GM19328 (cell line): ENCODE results near the gene CASP8AP2.
"Not testable (repeated sequence)": the region's sequence is repeated elsewhere in the genome, so short reads cannot be mapped to it uniquely, and the experiment has no call there.

Experiments used
- ATAC-seq: cut with Tn5 transposase; IDR thresholded peaks from one replicate; pipeline ENCODE4 v1.9.1; 2021; ENCODE audit warnings: mild to moderate bottlenecking, moderate library complexity; ENCODE audit not compliant: unreplicated experiment

The CASP8AP2 gene

GRCh38 chr6:89886378-89887120, 56.9 kb downstream of the CASP8AP2 start:
- no peak for ATAC-seq

GRCh38 chr6:89887452-89888137, 57.9 kb downstream of the CASP8AP2 start:
- ATAC-seq, result no peak

DNA sequence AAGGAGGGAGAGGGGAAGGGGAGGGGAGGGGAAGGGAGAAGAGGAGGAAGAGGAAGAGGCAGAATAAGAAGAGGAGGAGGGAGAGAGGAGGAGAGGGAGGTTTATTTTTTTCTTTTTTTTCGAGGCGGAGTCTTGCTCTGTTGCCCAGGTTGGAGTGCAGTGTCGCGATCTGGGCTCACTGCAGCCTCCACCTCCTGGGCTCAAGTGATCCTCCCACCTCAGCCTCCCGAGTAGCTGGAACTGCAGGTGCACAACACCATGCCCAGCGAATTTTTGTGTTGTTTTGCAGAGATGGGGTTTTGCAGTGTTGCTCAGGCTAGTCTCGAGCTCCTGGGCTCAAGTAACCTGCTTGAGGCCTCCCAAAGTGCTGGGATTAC, 58.4 kb downstream of the CASP8AP2 start:
- ATAC-seq, result no peak

DNA sequence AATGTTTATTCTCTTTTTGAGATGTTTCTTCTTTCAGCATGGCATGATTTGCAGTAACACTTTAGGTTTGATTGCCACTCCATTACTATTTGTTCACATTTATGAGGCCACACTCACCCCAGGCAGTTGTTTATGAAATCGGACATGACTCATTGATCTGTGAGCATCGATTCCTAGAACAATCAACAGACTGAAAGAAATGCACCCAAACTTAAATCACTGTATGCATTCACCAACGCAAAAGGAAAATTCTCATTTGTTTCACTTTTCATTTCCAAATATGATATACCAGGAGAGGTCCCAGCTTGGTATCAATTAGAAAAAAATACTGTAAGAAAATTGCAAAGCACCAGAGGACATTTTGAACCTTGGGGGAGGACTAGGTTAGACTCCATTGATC, 59.2 kb downstream of the CASP8AP2 start:
- ATAC-seq, result no peak

GRCh38 chr6:89890845-89891528, 61.3 kb downstream of the CASP8AP2 start:
- ATAC-seq, result not testable (repeated sequence)

GRCh38 chr6:89892577-89892976, 62.9 kb downstream of the CASP8AP2 start:
- ATAC-seq, result not testable (repeated sequence)

DNA sequence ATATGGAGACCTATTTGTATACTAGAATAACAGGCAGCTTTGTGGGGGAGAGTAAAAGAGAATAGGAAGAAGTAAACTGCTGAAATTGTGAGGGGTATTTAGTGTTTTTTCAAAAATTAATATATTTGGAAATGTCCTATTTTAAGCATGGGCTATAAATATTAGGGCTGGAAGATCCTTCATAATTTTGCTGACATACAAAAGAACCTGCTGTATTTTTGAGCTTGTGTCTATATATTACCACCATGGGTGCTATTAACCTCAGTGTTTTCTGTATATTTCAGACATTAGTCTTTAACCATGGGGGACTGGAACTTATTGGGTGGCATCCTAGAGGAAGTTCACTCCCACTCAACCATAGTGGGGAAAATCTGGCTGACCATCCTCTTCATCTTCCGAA, 64.5 kb downstream of the CASP8AP2 start, which contains the start of gene GJA10:
TSS of gene GJA10 (plus strand) at position 301 of the 400 bp plus-strand sequence. CDS start at position 301, 0 bp downstream.
- ATAC-seq, result no peak

DNA sequence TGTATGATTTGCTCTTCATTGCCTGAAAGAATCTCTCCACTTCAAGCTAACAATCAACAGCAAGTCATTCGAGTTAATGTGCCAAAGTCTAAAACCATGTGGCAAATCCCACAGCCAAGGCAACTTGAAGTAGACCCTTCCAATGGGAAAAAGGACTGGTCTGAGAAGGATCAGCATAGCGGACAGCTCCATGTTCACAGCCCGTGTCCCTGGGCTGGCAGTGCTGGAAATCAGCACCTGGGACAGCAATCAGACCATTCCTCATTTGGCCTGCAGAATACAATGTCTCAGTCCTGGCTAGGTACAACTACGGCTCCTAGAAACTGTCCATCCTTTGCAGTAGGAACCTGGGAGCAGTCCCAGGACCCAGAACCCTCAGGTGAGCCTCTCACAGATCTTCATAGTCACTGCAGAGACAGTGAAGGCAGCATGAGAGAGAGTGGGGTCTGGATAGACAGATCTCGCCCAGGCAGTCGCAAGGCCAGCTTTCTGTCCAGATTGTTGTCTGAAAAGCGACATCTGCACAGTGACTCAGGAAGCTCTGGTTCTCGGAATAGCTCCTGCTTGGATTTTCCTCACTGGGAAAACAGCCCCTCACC, 65.7 kb downstream of the CASP8AP2 start:
- ATAC-seq, result no peak

- ATAC-seq, result not testable (repeated sequence)
Measured at GRCh38 chr6:89910001-89910901, 80.6 kb downstream of the CASP8AP2 start.

DNA sequence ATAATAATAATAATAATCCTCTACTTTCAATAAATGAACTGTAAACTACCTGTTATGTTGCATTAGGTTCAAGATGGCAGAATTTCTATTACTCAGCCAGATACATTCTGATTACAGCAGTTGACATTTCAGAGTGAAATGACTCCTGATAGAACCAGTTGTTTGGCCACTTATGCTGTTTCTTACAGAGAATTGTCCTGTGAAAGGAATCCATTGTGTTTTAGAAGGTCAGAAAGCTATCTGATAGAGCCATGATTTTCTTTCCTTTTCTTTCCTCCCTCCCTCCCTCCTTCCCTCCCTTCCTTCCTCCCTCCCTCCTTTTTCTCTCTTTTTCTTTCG, 81.2 kb downstream of the CASP8AP2 start:
- ATAC-seq, result no peak

GRCh38 chr6:89916136-89916920, 86.6 kb downstream of the CASP8AP2 start:
- no peak for ATAC-seq

DNA sequence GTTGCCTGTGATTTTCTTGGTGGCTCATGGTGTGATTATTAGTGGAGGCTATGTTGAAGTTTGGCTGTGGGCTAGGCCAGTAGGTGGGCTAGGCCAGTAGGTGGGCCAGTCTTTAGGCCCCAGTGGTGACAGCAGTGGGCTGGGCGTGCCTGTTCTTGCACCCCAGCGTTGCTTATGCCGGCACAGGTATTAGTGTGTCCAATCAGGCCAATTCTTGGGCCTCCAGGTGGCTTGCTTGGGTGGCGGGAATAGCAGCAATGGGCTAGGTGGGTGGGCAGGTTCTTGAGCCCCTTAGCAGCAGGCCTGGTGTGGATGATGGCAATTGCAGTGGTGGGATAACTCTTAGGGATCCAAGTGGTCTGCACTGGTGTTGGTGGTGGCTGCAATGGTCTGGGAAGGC, 87.5 kb downstream of the CASP8AP2 start:
- no peak for ATAC-seq

- no peak for ATAC-seq
Measured at GRCh38 chr6:89917801-89918366, 88.2 kb downstream of the CASP8AP2 start.
